ENCODE data around the gene MED12L. TPM values are rescaled to one million over a fixed set of nuclear protein-coding genes. Genes with fewer than 3 reads are reported as not detected.
"Not testable (repeated sequence)": the region's sequence is repeated elsewhere in the genome, so short reads cannot be mapped to it uniquely, and the experiment has no call there.

The MED12L gene, protein sequence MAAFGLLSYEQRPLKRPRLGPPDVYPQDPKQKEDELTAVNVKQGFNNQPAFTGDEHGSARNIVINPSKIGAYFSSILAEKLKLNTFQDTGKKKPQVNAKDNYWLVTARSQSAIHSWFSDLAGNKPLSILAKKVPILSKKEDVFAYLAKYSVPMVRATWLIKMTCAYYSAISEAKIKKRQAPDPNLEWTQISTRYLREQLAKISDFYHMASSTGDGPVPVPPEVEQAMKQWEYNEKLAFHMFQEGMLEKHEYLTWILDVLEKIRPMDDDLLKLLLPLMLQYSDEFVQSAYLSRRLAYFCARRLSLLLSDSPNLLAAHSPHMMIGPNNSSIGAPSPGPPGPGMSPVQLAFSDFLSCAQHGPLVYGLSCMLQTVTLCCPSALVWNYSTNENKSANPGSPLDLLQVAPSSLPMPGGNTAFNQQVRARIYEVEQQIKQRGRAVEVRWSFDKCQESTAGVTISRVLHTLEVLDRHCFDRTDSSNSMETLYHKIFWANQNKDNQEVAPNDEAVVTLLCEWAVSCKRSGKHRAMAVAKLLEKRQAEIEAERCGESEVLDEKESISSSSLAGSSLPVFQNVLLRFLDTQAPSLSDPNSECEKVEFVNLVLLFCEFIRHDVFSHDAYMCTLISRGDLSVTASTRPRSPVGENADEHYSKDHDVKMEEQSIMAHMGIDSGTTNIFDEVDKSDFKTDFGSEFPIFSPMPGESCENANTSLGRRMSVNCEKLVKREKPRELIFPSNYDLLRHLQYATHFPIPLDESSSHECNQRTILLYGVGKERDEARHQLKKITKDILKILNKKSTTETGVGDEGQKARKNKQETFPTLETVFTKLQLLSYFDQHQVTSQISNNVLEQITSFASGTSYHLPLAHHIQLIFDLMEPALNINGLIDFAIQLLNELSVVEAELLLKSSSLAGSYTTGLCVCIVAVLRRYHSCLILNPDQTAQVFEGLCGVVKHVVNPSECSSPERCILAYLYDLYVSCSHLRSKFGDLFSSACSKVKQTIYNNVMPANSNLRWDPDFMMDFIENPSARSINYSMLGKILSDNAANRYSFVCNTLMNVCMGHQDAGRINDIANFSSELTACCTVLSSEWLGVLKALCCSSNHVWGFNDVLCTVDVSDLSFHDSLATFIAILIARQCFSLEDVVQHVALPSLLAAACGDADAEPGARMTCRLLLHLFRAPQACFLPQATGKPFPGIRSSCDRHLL (N-terminal part only)
- 2.7 TPM for polyA plus RNA-seq (ENCODE audit: insufficient read length)
- long read RNA-seq, donor 1, result 0 reads
- long read RNA-seq, donor 2, result 0 reads
- long read RNA-seq, donor 3, result 0 reads
- long read RNA-seq, donor 4, result 0 reads
- long read RNA-seq, donor 5, result 0 reads
- long read RNA-seq, donor 6, result 0 reads
- long read RNA-seq, donor 7, result 0 reads
- long read RNA-seq, donor 8, result 0 reads

GRCh38 chr3:151085227-151085888, at the start of gene MED12L:
MED12L (plus strand) TSS chr3:151085664; CDS start chr3:151086927, 1,263 bp downstream.
- peak; percentile 77 for DNase-seq

DNA sequence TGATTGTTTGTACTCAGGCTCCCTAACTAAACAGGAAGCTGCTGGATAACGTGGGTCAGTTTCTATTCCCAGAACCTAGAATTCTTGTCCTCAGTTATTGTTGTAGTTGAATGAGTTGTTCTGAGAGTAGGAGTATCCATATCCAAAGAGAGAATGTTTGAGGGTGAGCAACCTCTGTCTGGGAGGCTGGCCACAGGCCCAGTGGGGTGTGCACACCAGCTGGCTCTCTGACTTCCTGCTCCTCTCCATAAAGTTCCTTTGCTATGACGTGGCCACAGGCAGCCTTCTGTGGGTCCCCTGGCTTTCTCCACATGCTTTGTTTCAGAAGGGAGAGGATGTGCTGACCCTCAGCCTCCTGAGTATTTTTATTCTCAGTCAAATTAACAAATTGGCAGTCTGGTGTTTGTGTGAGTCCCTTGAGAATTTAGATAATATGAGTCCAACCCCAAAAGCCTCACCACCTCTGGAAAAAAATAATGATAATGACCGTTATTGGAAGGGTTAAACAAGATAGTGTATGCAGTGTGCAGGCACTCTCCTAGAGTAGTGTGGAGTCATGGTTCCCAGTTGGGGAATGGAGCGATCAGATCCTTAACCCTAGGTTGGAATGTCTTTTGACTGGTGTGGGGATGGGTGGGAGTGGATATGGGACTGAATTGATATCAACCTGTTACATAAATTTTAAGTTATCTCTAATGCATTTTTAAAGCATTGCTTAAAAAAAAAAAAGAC, 47.6 kb upstream of the MED12L start:
- no peak for DNase-seq

DNA sequence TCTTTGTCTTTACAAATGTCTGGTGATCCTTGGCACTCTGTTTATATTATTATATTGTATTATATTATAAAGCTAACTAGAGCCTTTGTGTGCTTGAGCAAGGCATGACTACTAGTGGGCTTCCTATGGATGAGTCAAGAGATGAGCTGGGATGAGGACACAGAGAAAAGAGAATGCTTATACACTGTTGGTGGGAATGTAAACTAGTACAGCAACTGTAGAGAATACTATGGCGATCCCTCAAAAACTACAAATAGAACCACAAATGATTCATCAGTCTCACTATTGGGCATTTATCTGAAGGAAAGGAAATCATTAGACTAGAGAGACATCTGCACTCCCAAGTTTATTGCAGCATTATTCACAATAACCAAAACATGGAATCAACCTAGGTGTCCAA, 40.8 kb upstream of the MED12L start:
- DNase-seq, result no peak

GRCh38 chr3:151047636-151048035, 37.8 kb upstream of the MED12L start:
- no peak for DNase-seq

- DNase-seq, result no peak
These were observed 33.9 kb upstream of the MED12L start for GRCh38 chr3:151051533-151051932.

DNA sequence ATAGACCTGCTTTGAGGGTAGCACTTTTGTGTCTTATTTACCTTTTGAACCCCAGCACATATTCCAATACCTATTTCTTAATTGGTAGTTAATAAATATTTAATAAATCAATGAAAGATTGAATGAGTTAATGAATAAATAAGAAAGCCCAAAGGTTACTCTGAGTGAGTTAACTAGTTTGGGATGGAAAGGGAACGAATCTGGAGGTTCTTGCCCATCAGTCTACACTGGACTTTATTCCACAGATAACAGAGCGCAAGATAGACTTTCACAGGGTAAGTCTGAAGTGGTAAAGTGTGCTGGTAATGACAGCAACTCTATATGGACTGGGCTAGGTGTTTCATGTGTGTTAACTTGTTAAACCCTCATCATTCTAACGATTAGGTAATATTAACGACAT, 33.1 kb upstream of the MED12L start:
- no peak for DNase-seq

DNA sequence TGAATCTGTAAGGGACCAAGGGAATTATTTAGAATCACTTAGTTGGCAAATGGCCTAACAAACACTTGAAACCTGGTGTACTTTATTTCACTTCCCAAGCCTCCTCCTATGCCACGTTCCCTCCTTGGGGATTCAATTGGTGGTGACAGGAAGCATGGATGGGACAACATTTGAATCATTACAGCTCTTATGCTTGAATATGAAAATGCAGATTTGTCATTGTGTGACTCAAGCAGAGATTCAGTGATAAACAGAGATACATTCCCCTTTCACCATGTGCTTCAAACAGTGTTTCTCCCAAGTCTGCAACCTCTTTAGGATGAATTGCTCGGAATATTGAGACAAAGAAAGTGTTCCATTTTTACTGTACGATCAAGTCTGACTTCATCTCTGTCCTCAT, 32.7 kb upstream of the MED12L start:
- no peak for DNase-seq

DNA sequence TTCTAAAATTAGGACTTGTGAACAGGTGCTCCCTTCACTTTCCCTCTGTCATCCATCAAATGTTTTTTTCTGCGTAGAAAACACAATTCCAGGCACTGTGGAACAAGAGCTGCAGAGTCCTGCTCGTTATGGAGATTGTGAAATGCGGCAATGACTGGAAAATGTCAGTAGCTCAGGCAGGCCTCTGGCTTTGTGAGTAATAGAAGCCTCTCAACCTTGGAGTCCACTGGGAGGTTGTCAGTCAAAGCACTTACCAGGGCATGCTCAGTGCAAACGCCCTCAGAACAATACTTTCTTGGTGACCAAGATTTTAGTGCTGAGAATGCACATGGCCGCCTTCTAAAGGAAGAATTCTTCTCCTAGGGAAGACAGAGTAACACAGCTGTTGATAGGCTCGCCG, 26.7 kb upstream of the MED12L start:
- no peak for DNase-seq

GRCh38 chr3:151062611-151063010, 22.9 kb upstream of the MED12L start:
- no peak for DNase-seq

GRCh38 chr3:151067158-151067557, 18.3 kb upstream of the MED12L start:
- DNase-seq, result no peak

DNA sequence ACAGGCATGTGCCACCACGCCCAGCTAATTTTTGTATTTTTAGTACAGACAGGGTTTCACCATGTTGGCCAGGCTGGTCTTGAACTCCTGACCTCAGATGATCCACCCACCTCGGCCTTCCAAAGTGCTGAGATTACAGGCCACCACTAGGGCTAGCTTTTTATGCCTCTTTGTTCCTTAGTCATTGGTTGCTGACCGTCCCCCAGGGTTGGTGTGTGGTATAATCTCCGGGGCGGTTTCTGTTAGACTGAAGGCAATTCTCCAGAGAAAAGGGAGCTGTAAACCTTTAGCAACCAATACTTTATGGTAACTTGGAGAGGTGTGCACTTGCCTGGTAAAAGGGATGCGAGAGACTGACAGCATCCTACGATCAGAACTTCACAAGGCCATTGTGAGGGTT, 12.6 kb upstream of the MED12L start:
- not testable (repeated sequence) for DNase-seq

GRCh38 chr3:151074256-151074655, 11.2 kb upstream of the MED12L start:
- DNase-seq, result no peak

DNA sequence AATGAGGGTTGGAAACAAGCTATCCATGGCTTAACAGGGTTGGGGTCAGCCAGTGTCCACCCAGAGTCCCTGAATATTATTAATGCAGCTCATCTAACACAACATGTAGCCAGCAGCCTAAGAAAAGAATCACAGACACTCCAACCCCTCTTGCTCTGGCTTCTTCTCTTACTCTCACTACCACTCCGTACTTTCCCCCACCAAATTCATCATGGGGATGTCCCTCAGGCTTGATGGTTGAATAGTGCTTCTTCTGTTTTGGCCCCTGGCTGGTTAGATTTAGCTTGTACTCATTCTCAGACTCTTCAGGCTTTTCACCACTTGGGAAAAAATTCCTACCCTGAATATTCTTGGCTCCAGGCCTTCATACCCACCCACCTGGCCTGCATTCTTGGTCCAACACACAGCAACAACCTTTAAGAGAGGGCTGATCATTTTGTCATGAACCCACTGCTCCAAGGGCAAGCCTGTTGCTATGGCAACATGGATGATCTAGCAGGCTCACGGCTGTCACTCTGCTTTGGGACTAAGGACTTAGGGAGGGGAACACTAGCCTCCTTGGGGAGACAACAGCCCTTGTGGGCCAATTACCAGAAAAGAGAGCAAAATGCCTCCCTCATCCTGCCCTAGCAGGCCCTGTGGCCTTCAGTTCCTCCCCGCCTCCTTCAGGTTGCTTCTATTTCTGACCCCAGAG, 9.4 kb upstream of the MED12L start:
- no peak for DNase-seq

- DNase-seq, result no peak
These were observed 8.8 kb upstream of the MED12L start for GRCh38 chr3:151076626-151077025.

DNA sequence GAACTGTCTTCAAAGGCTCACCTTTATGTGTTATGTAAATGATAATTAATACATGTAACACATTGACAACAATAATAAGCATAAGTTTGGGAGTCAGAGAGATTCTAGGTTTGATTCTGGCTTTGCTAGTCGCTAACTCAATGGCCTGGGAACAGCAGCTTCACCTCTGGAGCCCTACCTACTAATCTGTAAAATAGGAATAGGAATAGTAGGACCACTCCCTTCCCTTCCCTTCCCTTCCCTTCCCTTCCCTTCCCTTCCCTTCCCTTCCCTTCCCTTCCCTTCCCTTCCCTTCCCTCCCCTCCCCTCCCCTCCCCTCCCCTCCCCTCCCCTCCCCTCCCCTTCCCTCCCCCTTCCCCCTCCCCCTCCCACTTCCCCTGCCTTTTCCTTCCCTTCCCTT, 4.4 kb upstream of the MED12L start:
- not testable (repeated sequence) for DNase-seq

- no peak for DNase-seq
These were observed 2.3 kb upstream of the MED12L start for GRCh38 chr3:151082880-151083838.

GRCh38 chr3:151084893-151085226, 604 bp upstream of the MED12L start:
- DNase-seq, result no peak

- peak; percentile 31 for DNase-seq
These were observed 522 bp downstream of the MED12L start for GRCh38 chr3:151085889-151086483.

Measured in left kidney (tissue), 8 donors.